Measurements from ENCODE around the gene SCN8A. TPM values are rescaled to one million over a fixed set of nuclear protein-coding genes. Genes with fewer than 3 reads are reported as not detected.
"Not testable (repeated sequence)": the region's sequence is repeated elsewhere in the genome, so short reads cannot be mapped to it uniquely, and the experiment has no call there.

SCN8A gene
- total and polyA plus RNA-seq, 4 donors, result 11.4 to 80.2 (median 19.2) TPM

GRCh38 chr12:51590347-51591015 lies 552 bp upstream of the SCN8A start:
- H3K4me3 ChIP-seq (ENCODE audit: low read depth, low read length), result peak overlapping the region; percentile 52
- DNase-seq (ENCODE audit: low read depth in 4 of 6, low spot score in 6 of 6), result peak; percentile 50 to 94 (median 74)
- H3K4me1 ChIP-seq (ENCODE audit: control insufficient read depth, insufficient read depth, low read length), result peaks cover 9% of the 10 kb centered on the region
- no peak overlapping the region for H3K27ac ChIP-seq (ENCODE audit: low read depth, low read length)
- H3K27me3 ChIP-seq (ENCODE audit: control insufficient read depth, insufficient read depth, low read length), result peaks cover 3% of the 10 kb centered on the region
- WGBS (ENCODE audit: insufficient coverage), result 4% methylated on average over 65 of the region's 67 CpGs
- no peaks in the 10 kb centered on the region for H3K36me3 ChIP-seq (ENCODE audit: control insufficient read depth, insufficient read depth, low read length)
- no peaks in the 10 kb centered on the region for H3K9me3 ChIP-seq (ENCODE audit: control insufficient read depth, insufficient read depth, low read length)

GRCh38 chr12:51592034-51592705 lies 1.1 kb downstream of the SCN8A start:
- H3K4me1 ChIP-seq (ENCODE audit: control insufficient read depth, insufficient read depth, low read length), result peaks cover 9% of the 10 kb centered on the region
- no peaks in the 10 kb centered on the region for H3K9me3 ChIP-seq (ENCODE audit: control insufficient read depth, insufficient read depth, low read length)
- H3K27me3 ChIP-seq (ENCODE audit: control insufficient read depth, insufficient read depth, low read length), result peaks cover 3% of the 10 kb centered on the region
- H3K36me3 ChIP-seq (ENCODE audit: control insufficient read depth, insufficient read depth, low read length), result no peaks in the 10 kb centered on the region
- DNase-seq (ENCODE audit: low read depth in 4 of 6, low spot score in 6 of 6), result peak in 3 of 6 donors; percentile 2 to 49 (median 18)
- H3K27ac ChIP-seq (ENCODE audit: low read depth, low read length), result no peak overlapping the region
- WGBS (ENCODE audit: insufficient coverage), result 3% methylated on average over 6 of the region's 11 CpGs
- H3K4me3 ChIP-seq (ENCODE audit: low read depth, low read length), result peak overlapping the region; percentile 65

GRCh38 chr12:51593021-51593420 lies 2.0 kb downstream of the SCN8A start:
- Histone ChIP-seq H3K27ac (ENCODE audit: low read depth, low read length) (no peak overlapping the region), H3K4me3 (ENCODE audit: low read depth, low read length) (peak overlapping the region; percentile 16), H3K36me3 (ENCODE audit: control insufficient read depth, insufficient read depth, low read length) (no peaks in the 10 kb centered on the region), H3K4me1 (ENCODE audit: control insufficient read depth, insufficient read depth, low read length) (peaks cover 9% of the 10 kb centered on the region), H3K9me3 (ENCODE audit: control insufficient read depth, insufficient read depth, low read length) (no peaks in the 10 kb centered on the region), H3K27me3 (ENCODE audit: control insufficient read depth, insufficient read depth, low read length) (peaks cover 3% of the 10 kb centered on the region)
- peak in 2 of 6 donors; percentile 9 to 50 for DNase-seq (ENCODE audit: low read depth in 4 of 6, low spot score in 6 of 6)
- 53% methylated on average over 2 of the region's 2 CpGs for WGBS (ENCODE audit: insufficient coverage)

- Histone ChIP-seq H3K36me3 (ENCODE audit: control insufficient read depth, insufficient read depth, low read length) (no peaks in the 10 kb centered on the region), H3K9me3 (ENCODE audit: control insufficient read depth, insufficient read depth, low read length) (no peaks in the 10 kb centered on the region), H3K27me3 (ENCODE audit: control insufficient read depth, insufficient read depth, low read length) (peaks cover 3% of the 10 kb centered on the region), H3K4me1 (ENCODE audit: control insufficient read depth, insufficient read depth, low read length) (peaks cover 9% of the 10 kb centered on the region), H3K27ac (ENCODE audit: low read depth, low read length) (no peak overlapping the region), H3K4me3 (ENCODE audit: low read depth, low read length) (no peak overlapping the region)
- WGBS (ENCODE audit: insufficient coverage), result no CpG with 5 or more reads among the region's 5 CpGs
- DNase-seq (ENCODE audit: low read depth in 4 of 6, low spot score in 6 of 6), result peak in 3 of 6 donors; percentile 6 to 63 (median 57)
Measured at GRCh38 chr12:51593539-51593938, 2.5 kb downstream of the SCN8A start.

GRCh38 chr12:51598156-51598555 lies 7.1 kb downstream of the SCN8A start:
- H3K27me3 ChIP-seq (ENCODE audit: control insufficient read depth, insufficient read depth, low read length), result no peaks in the 10 kb centered on the region
- H3K4me3 ChIP-seq (ENCODE audit: low read depth, low read length), result no peak overlapping the region
- H3K9me3 ChIP-seq (ENCODE audit: control insufficient read depth, insufficient read depth, low read length), result no peaks in the 10 kb centered on the region
- no peak overlapping the region for H3K27ac ChIP-seq (ENCODE audit: low read depth, low read length)
- 63% methylated on average over 1 of the region's 4 CpGs for WGBS (ENCODE audit: insufficient coverage)
- no peak for DNase-seq (ENCODE audit: low read depth in 4 of 6, low spot score in 6 of 6)
- no peaks in the 10 kb centered on the region for H3K4me1 ChIP-seq (ENCODE audit: control insufficient read depth, insufficient read depth, low read length)
- H3K36me3 ChIP-seq (ENCODE audit: control insufficient read depth, insufficient read depth, low read length), result no peaks in the 10 kb centered on the region

GRCh38 chr12:51600721-51601120 lies 9.7 kb downstream of the SCN8A start:
- no peak overlapping the region for H3K27ac ChIP-seq (ENCODE audit: low read depth, low read length)
- H3K4me3 ChIP-seq (ENCODE audit: low read depth, low read length), result no peak overlapping the region
- no CpG with 5 or more reads among the region's 1 CpG for WGBS (ENCODE audit: insufficient coverage)
- no peaks in the 10 kb centered on the region for H3K4me1 ChIP-seq (ENCODE audit: control insufficient read depth, insufficient read depth, low read length)
- no peaks in the 10 kb centered on the region for H3K27me3 ChIP-seq (ENCODE audit: control insufficient read depth, insufficient read depth, low read length)
- no peaks in the 10 kb centered on the region for H3K36me3 ChIP-seq (ENCODE audit: control insufficient read depth, insufficient read depth, low read length)
- no peaks in the 10 kb centered on the region for H3K9me3 ChIP-seq (ENCODE audit: control insufficient read depth, insufficient read depth, low read length)
- DNase-seq (ENCODE audit: low read depth in 4 of 6, low spot score in 6 of 6), result no peak

- Histone ChIP-seq H3K9me3 (ENCODE audit: control insufficient read depth, insufficient read depth, low read length) (no peaks in the 10 kb centered on the region), H3K36me3 (ENCODE audit: control insufficient read depth, insufficient read depth, low read length) (no peaks in the 10 kb centered on the region), H3K27ac (ENCODE audit: low read depth, low read length) (no peak overlapping the region), H3K4me1 (ENCODE audit: control insufficient read depth, insufficient read depth, low read length) (no peaks in the 10 kb centered on the region), H3K4me3 (ENCODE audit: low read depth, low read length) (no peak overlapping the region), H3K27me3 (ENCODE audit: control insufficient read depth, insufficient read depth, low read length) (no peaks in the 10 kb centered on the region)
- DNase-seq (ENCODE audit: low read depth in 4 of 6, low spot score in 6 of 6), result no peak
Measured at GRCh38 chr12:51601241-51601640, 10.2 kb downstream of the SCN8A start.

GRCh38 chr12:51605896-51606295 lies 14.9 kb downstream of the SCN8A start:
- not testable (repeated sequence) for DNase-seq (ENCODE audit: low read depth in 4 of 6, low spot score in 6 of 6); H3K27me3 ChIP-seq (ENCODE audit: control insufficient read depth, insufficient read depth, low read length); H3K9me3 ChIP-seq (ENCODE audit: control insufficient read depth, insufficient read depth, low read length); H3K4me3 ChIP-seq (ENCODE audit: low read depth, low read length); H3K27ac ChIP-seq (ENCODE audit: low read depth, low read length); H3K36me3 ChIP-seq (ENCODE audit: control insufficient read depth, insufficient read depth, low read length); H3K4me1 ChIP-seq (ENCODE audit: control insufficient read depth, insufficient read depth, low read length)
- no CpG with 5 or more reads among the region's 1 CpG for WGBS (ENCODE audit: insufficient coverage)

- not testable (repeated sequence) for H3K9me3 ChIP-seq (ENCODE audit: control insufficient read depth, insufficient read depth, low read length); H3K36me3 ChIP-seq (ENCODE audit: control insufficient read depth, insufficient read depth, low read length); DNase-seq (ENCODE audit: low read depth in 4 of 6, low spot score in 6 of 6); H3K27me3 ChIP-seq (ENCODE audit: control insufficient read depth, insufficient read depth, low read length); H3K27ac ChIP-seq (ENCODE audit: low read depth, low read length); H3K4me1 ChIP-seq (ENCODE audit: control insufficient read depth, insufficient read depth, low read length); H3K4me3 ChIP-seq (ENCODE audit: low read depth, low read length)
- WGBS (ENCODE audit: insufficient coverage), result 100% methylated on average over 1 of the region's 2 CpGs
Measured at GRCh38 chr12:51607197-51607596, 16.2 kb downstream of the SCN8A start.

GRCh38 chr12:51620448-51620847 lies 29.4 kb downstream of the SCN8A start:
- H3K4me1 ChIP-seq (ENCODE audit: control insufficient read depth, insufficient read depth, low read length), result no peaks in the 10 kb centered on the region
- DNase-seq (ENCODE audit: low read depth in 4 of 6, low spot score in 6 of 6), result no peak
- H3K27ac ChIP-seq (ENCODE audit: low read depth, low read length), result no peak overlapping the region
- no peaks in the 10 kb centered on the region for H3K27me3 ChIP-seq (ENCODE audit: control insufficient read depth, insufficient read depth, low read length)
- no peaks in the 10 kb centered on the region for H3K36me3 ChIP-seq (ENCODE audit: control insufficient read depth, insufficient read depth, low read length)
- no peak overlapping the region for H3K4me3 ChIP-seq (ENCODE audit: low read depth, low read length)
- H3K9me3 ChIP-seq (ENCODE audit: control insufficient read depth, insufficient read depth, low read length), result no peaks in the 10 kb centered on the region
- no CpG with 5 or more reads among the region's 4 CpGs for WGBS (ENCODE audit: insufficient coverage)

Data from spinal cord (tissue), 10 donors.